ENCODE results near the gene HTR3E. TPM values are rescaled to one million over a fixed set of nuclear protein-coding genes. Genes with fewer than 3 reads are reported as not detected.
A peak's percentile ranks its signal among the peaks of the same experiment; 100 is the strongest.

The HTR3E gene
- polyA plus RNA-seq, 2 of the 4 experiments (the other 2 are of a cell fraction), result not detected

- POLR2A ChIA-PET, result interaction anchor here (1.0 to 1.8 kb wide), 2 partner anchors 10 to 42 kb away, joined by 3 to 9 read pairs; no protein-coding TSS in a partner anchor
Observed at GRCh38 chr3:184134746-184135148, 37.9 kb downstream of the HTR3E start.

GRCh38 chr3:184135149-184135910 is 38.5 kb downstream of the HTR3E start, which contains the start of gene EIF2B5:
TSS of gene EIF2B5 (plus strand) at chr3:184135358. CDS start at chr3:184135386, 28 bp downstream.
- Histone ChIP-seq H3K4me3 (peak within 1 kb of the TSS; percentile 99), H3K4me1 (peaks cover 12% of the 10 kb centered on the region; the same call in 2 of the 3 replicates), H3K9me3 (no peaks in the 10 kb centered on the region), H3K4me2 (peak within 1 kb of the TSS; percentile 97), H3K27ac (peak within 1 kb of the TSS; percentile 95 to 97)
- WGBS (ENCODE audit: missing lambda C conversion rate), result under 1% methylated on average over 20 of the region's 56 CpGs
- ATAC-seq (peak; percentile 89 to 92), DNase-seq (ENCODE audit: low read depth in 1 of 2, low spot score in 1 of 2) (peak; percentile 83 to 89), FAIRE-seq (no peak)
- ChIA-PET POLR2A (interaction anchor here (1.0 to 1.8 kb wide), 2 partner anchors 10 to 42 kb away, joined by 3 to 9 read pairs; no protein-coding TSS in a partner anchor), CTCF (interaction anchor here (0.7 to 3.6 kb wide), 8 partner anchors 10 to 239 kb away, joined by 3 to 20 read pairs (median 5); partner anchors contain the start of gene EEF1AKMT4)
- peak; percentile 48 for TF ChIP-seq E2F6 (IDR thresholded peaks at IDR 0.05; ENCODE audit: borderline replicate concordance, low read depth)
- no peak for TF ChIP-seq ZC3H11A (IDR thresholded peaks at IDR 0.05)
- TF ChIP-seq MAFK (IDR thresholded peaks at IDR 0.05; ENCODE audit: partially characterized antibody), result no peak
- TF ChIP-seq HOXB5 (CRISPR knock-in tag; IDR thresholded peaks at IDR 0.05), result no peak
- TF ChIP-seq RAD21 (conservative IDR thresholded peaks at IDR 0.05 in 1 of 2, IDR thresholded peaks at IDR 0.05 in 1 of 2), result no peak
- TF ChIP-seq CHD4 (IDR thresholded peaks at IDR 0.05; ENCODE audit: borderline replicate concordance), result no peak
- TF ChIP-seq TFCP2L1 (CRISPR knock-in tag; IDR thresholded peaks at IDR 0.05), result no peak
- no peak for TF ChIP-seq ELK1 (IDR thresholded peaks at IDR 0.05; ENCODE audit: low read depth, low read length)
- TF ChIP-seq JUN (IDR thresholded peaks at IDR 0.05), result peak in 1 of 2 experiments; percentile 87; a peak in 4 of 5 replicates
- peak; percentile 73; the same call in 2 of the 3 replicates for TF ChIP-seq BCL3 (IDR thresholded peaks at IDR 0.05)
- TF ChIP-seq MAZ (IDR thresholded peaks at IDR 0.05; ENCODE audit: borderline replicate concordance, low read depth, low read length), result no peak
- TF ChIP-seq JUNB (IDR thresholded peaks at IDR 0.05), result no peak
- TF ChIP-seq KDM5A (IDR thresholded peaks at IDR 0.05), result peak; percentile 84
- TF ChIP-seq MAX (IDR thresholded peaks at IDR 0.05), result peak; percentile 79
- TF ChIP-seq HOXA7 (CRISPR knock-in tag; IDR thresholded peaks at IDR 0.05), result no peak
- peak; percentile 78; the same call in 1 of the 2 replicates for TF ChIP-seq PHF8 (IDR thresholded peaks at IDR 0.05; ENCODE audit: borderline replicate concordance, low read depth)
- peak; percentile 74 for TF ChIP-seq POLR2A (IDR thresholded peaks at IDR 0.05; ENCODE audit: low read length)

More at GRCh38 chr3:184134746-184135148, 37.9 kb downstream of the HTR3E start:
- Histone ChIP-seq H3K27ac (peak overlapping the region; percentile 95 to 97), H3K4me1 (peaks cover 12% of the 10 kb centered on the region; the same call in 2 of the 3 replicates), H3K9me3 (no peaks in the 10 kb centered on the region), H3K4me2 (peak overlapping the region; percentile 97), H3K4me3 (peak overlapping the region; percentile 99)
- CTCF ChIA-PET, result interaction anchor here (0.7 to 3.6 kb wide), 6 partner anchors 10 to 239 kb away, joined by 3 to 20 read pairs (median 8); partner anchors contain the start of gene EEF1AKMT4
- FAIRE-seq, result no peak
- under 1% methylated on average over 21 of the region's 21 CpGs for WGBS (ENCODE audit: missing lambda C conversion rate)
- DNase-seq (ENCODE audit: low read depth in 1 of 2, low spot score in 1 of 2), result no peak
- TF ChIP-seq SREBF2 (IDR thresholded peaks at IDR 0.05) (no peak), E2F6 (IDR thresholded peaks at IDR 0.05; ENCODE audit: borderline replicate concordance, low read depth) (peak; percentile 60; the same call in 1 of the 2 replicates)
- ATAC-seq, result peak; percentile 31 to 46
